Measurements from ENCODE around the gene AJAP1. TPM values are rescaled to one million over a fixed set of nuclear protein-coding genes. Genes with fewer than 3 reads are reported as not detected.

The AJAP1 gene
- total and polyA plus RNA-seq, 2 of the 13 experiments (the other 11 are each of a cell fraction or from before 2014, with no cell fraction given) = not detected

DNA sequence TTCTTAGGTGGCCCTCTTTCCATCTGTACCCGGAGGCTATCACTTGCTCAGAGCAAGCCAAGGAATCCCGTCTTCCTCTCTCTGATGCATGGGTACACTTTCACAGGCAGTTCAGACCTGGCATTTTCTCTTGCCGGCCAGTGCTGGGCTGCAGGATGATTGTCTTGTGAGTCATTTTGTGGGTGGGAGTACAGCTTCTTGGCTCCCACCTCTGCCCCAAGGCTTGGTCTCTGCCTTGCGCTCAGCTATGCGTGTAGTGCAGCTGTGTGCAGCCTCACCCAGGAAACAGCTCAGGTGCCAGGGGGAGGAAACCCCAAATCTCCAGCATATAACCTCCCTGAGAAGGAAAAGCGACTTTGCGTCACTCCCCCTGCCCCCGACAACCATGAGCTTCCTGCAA, 3.9 kb upstream of the AJAP1 start (continued):
- TF ChIP-seq, protein P1, sequence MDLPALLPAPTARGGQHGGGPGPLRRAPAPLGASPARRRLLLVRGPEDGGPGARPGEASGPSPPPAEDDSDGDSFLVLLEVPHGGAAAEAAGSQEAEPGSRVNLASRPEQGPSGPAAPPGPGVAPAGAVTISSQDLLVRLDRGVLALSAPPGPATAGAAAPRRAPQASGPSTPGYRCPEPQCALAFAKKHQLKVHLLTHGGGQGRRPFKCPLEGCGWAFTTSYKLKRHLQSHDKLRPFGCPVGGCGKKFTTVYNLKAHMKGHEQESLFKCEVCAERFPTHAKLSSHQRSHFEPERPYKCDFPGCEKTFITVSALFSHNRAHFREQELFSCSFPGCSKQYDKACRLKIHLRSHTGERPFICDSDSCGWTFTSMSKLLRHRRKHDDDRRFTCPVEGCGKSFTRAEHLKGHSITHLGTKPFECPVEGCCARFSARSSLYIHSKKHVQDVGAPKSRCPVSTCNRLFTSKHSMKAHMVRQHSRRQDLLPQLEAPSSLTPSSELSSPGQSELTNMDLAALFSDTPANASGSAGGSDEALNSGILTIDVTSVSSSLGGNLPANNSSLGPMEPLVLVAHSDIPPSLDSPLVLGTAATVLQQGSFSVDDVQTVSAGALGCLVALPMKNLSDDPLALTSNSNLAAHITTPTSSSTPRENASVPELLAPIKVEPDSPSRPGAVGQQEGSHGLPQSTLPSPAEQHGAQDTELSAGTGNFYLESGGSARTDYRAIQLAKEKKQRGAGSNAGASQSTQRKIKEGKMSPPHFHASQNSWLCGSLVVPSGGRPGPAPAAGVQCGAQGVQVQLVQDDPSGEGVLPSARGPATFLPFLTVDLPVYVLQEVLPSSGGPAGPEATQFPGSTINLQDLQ (CRISPR knock-in tag; IDR thresholded peaks at IDR 0.05) = no peak
- no peak for TF ChIP-seq ZNF101 (CRISPR knock-in tag; IDR thresholded peaks at IDR 0.05; ENCODE audit: borderline replicate concordance, low read depth)
- no peak for TF ChIP-seq ZSCAN25 (CRISPR knock-in tag; IDR thresholded peaks at IDR 0.05)
- TF ChIP-seq, protein P2, sequence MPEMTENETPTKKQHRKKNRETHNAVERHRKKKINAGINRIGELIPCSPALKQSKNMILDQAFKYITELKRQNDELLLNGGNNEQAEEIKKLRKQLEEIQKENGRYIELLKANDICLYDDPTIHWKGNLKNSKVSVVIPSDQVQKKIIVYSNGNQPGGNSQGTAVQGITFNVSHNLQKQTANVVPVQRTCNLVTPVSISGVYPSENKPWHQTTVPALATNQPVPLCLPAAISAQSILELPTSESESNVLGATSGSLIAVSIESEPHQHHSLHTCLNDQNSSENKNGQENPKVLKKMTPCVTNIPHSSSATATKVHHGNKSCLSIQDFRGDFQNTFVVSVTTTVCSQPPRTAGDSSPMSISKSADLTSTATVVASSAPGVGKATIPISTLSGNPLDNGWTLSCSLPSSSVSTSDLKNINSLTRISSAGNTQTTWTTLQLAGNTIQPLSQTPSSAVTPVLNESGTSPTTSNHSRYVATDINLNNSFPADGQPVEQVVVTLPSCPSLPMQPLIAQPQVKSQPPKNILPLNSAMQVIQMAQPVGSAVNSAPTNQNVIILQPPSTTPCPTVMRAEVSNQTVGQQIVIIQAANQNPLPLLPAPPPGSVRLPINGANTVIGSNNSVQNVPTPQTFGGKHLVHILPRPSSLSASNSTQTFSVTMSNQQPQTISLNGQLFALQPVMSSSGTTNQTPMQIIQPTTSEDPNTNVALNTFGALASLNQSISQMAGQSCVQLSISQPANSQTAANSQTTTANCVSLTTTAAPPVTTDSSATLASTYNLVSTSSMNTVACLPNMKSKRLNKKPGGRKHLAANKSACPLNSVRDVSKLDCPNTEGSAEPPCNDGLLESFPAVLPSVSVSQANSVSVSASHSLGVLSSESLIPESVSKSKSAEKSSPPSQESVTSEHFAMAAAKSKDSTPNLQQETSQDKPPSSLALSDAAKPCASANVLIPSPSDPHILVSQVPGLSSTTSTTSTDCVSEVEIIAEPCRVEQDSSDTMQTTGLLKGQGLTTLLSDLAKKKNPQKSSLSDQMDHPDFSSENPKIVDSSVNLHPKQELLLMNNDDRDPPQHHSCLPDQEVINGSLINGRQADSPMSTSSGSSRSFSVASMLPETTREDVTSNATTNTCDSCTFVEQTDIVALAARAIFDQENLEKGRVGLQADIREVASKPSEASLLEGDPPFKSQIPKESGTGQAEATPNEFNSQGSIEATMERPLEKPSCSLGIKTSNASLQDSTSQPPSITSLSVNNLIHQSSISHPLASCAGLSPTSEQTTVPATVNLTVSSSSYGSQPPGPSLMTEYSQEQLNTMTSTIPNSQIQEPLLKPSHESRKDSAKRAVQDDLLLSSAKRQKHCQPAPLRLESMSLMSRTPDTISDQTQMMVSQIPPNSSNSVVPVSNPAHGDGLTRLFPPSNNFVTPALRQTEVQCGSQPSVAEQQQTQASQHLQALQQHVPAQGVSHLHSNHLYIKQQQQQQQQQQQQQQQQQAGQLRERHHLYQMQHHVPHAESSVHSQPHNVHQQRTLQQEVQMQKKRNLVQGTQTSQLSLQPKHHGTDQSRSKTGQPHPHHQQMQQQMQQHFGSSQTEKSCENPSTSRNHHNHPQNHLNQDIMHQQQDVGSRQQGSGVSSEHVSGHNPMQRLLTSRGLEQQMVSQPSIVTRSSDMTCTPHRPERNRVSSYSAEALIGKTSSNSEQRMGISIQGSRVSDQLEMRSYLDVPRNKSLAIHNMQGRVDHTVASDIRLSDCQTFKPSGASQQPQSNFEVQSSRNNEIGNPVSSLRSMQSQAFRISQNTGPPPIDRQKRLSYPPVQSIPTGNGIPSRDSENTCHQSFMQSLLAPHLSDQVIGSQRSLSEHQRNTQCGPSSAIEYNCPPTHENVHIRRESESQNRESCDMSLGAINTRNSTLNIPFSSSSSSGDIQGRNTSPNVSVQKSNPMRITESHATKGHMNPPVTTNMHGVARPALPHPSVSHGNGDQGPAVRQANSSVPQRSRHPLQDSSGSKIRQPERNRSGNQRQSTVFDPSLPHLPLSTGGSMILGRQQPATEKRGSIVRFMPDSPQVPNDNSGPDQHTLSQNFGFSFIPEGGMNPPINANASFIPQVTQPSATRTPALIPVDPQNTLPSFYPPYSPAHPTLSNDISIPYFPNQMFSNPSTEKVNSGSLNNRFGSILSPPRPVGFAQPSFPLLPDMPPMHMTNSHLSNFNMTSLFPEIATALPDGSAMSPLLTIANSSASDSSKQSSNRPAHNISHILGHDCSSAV (CRISPR knock-in tag; IDR thresholded peaks at IDR 0.05; ENCODE audit: borderline replicate concordance) = no peak
